B cell (primary cell): Measurements from ENCODE around the gene XRCC4. TPM values are rescaled to one million over a fixed set of nuclear protein-coding genes. Genes with fewer than 3 reads are reported as not detected.

ENCODE experiments used
- ATAC-seq: fragments of 200-7000 bp; cut with Tn5 transposase; one replicate; pipeline ENCODE4 v1.10.0; 2021; ENCODE audit warnings: low read depth, mild to moderate bottlenecking, moderate number of reproducible peaks, moderate library complexity
- CTCF ChIA-PET: fragments of 350-600 bp; sonication (Branson Sonifier 250); formaldehyde crosslinking; loops from one replicate; lab custom pipeline; 2021; ENCODE audit warnings: antibody characterized with exemption, inconsistent platforms; lab: Charles Lee
- POLR2A ChIA-PET: fragments of 350-600 bp; sonication (Branson Sonifier 250); formaldehyde crosslinking; loops from one replicate; lab custom pipeline; 2021; ENCODE audit warnings: antibody characterized with exemption; lab: Charles Lee
- DNase-seq: peaks from one replicate; pipeline ENCODE4 v3.0.0; 2013
- H2AFZ ChIP-seq: 2 replicates; pipeline ENCODE4 v1.6.1; 2012; ENCODE audit warnings: mild to moderate bottlenecking, low read depth, low read length; ENCODE audit not compliant: insufficient read depth, poor library complexity, severe bottlenecking
- H3K27ac ChIP-seq, 2 donors: 1 replicate in 1 of 2; 2 replicates in 1 of 2; pipeline ENCODE4 v1.5.1; 2012 to 2013; ENCODE audit warnings: low read length in 2 of 2, mild to moderate bottlenecking in 2 of 2, moderate library complexity in 1 of 2
- H3K27me3 ChIP-seq, 4 experiments: fragments of 200-600 bp in 1 of 4; sonication (generic) in 1 of 4; replicated peaks in 1 of 4; 1 replicate in 2 of 4; 2 replicates in 2 of 4; pipeline versions ENCODE4 v1.6.1 to v1.7.0; 2013 to 2016; ENCODE audit warnings: low read length in 3 of 4, mild to moderate bottlenecking in 2 of 4, mixed read lengths in 1 of 4, moderate library complexity in 1 of 4; ENCODE audit not compliant: insufficient read depth in 4 of 4, control insufficient read depth in 3 of 4; ENCODE audit errors: control extremely low read depth in 1 of 4
- H3K36me3 ChIP-seq, 2 experiments: replicated peaks in 1 of 2; 1 replicate in 1 of 2; 2 replicates in 1 of 2; pipeline versions ENCODE4 v1.6.1 to v1.7.1; 2013; ENCODE audit warnings: low read length in 1 of 2; ENCODE audit not compliant: insufficient read depth in 2 of 2, control insufficient read depth in 1 of 2; ENCODE audit errors: control extremely low read depth in 1 of 2, extremely low read depth in 1 of 2
- H3K4me1 ChIP-seq, 2 donors: fragments of 200-600 bp in 1 of 2; sonication (generic) in 1 of 2; 1 replicate in 1 of 2; 2 replicates in 1 of 2; pipeline versions ENCODE4 v1.5.1 to v1.6.1; 2013 to 2017; ENCODE audit warnings: low read length in 2 of 2; ENCODE audit not compliant: control insufficient read depth in 2 of 2, insufficient read depth in 2 of 2
- H3K4me2 ChIP-seq: replicated peaks from 2 replicates; pipeline ENCODE3; 2012; ENCODE audit warnings: mild to moderate bottlenecking, low read depth, low read length; ENCODE audit not compliant: poor library complexity, severe bottlenecking
- H3K4me3 ChIP-seq, 5 experiments: fragments of 200-600 bp in 1 of 5; sonication (generic) in 1 of 5; 1 replicate in 3 of 5; 2 replicates in 2 of 5; pipeline versions ENCODE4 v1.5.1 to v1.7.0; 2011 to 2016; ENCODE audit warnings: low read length in 4 of 5, mild to moderate bottlenecking in 4 of 5, low read depth in 2 of 5, control low read depth in 1 of 5, moderate library complexity in 1 of 5; ENCODE audit not compliant: insufficient read depth in 1 of 5; ENCODE audit errors: control extremely low read depth in 1 of 5, extremely low read depth in 1 of 5
- H3K79me2 ChIP-seq: fragments of 200-600 bp; sonication (generic); one replicate; pipeline ENCODE4 v1.6.0; 2016; ENCODE audit warnings: low read length; ENCODE audit not compliant: control insufficient read depth, insufficient read depth
- H3K9ac ChIP-seq: fragments of 200-600 bp; sonication (generic); 2 replicates; pipeline ENCODE4 v1.6.1; 2017; ENCODE audit warnings: mild to moderate bottlenecking, low read length, moderate library complexity
- H3K9me3 ChIP-seq, 3 donors: one replicate each; pipeline versions ENCODE4 v1.6.1 to v1.7.1; 2013; ENCODE audit warnings: low read length in 2 of 3; ENCODE audit not compliant: control insufficient read depth in 2 of 3, insufficient read depth in 1 of 3; ENCODE audit errors: control extremely low read depth in 1 of 3
- H4K20me1 ChIP-seq: 2 replicates; pipeline ENCODE4 v1.6.0; 2012; ENCODE audit warnings: mild to moderate bottlenecking, low read length; ENCODE audit not compliant: insufficient read depth, control insufficient read depth, poor library complexity, severe bottlenecking
- H3K27ac Mint-ChIP-seq: one replicate; pipeline ENCODE4 v1.8.0; 2021; ENCODE audit warnings: mixed read lengths
- H3K27me3 Mint-ChIP-seq: one replicate; pipeline ENCODE4 v1.8.0; 2021; ENCODE audit warnings: mixed read lengths
- H3K4me1 Mint-ChIP-seq: one replicate; pipeline ENCODE4 v1.8.0; 2021; ENCODE audit warnings: mixed read lengths
- H3K4me3 Mint-ChIP-seq: one replicate; pipeline ENCODE4 v1.8.0; 2021; ENCODE audit warnings: mixed read lengths
- H3K9me3 Mint-ChIP-seq: one replicate; pipeline ENCODE4 v1.8.0; 2022; ENCODE audit warnings: mixed read lengths; ENCODE audit not compliant: insufficient read depth
- EZH2 ChIP-seq: IDR thresholded peaks from 2 replicates; pipeline ENCODE4 v1.6.1; 2012; ENCODE audit warnings: borderline replicate concordance, low read depth, mild to moderate bottlenecking, moderate library complexity, low read length; ENCODE audit not compliant: insufficient read depth, poor library complexity, severe bottlenecking
- WGBS: methylation state at CpG from one replicate; pipeline ENCODE4 v1.1.5; 2013; ENCODE audit warnings: missing lambda C conversion rate; ENCODE audit not compliant: insufficient coverage; 5-methylcytosine and 5-hydroxymethylcytosine counted together
- intact Hi-C: fragments of 100-400 bp; cut with micrococcal nuclease; formaldehyde crosslinking; loops from one replicate; pipeline ENCODE4 v1.10.0; 2022
- polyA plus RNA-seq: library from polyadenylated mRNA; depleted of rRNA; stranded (reverse); fragments of >200 nt; gene quantifications from 2 replicates; pipeline ENCODE4 v1.2.3, GENCODE V29; 2012
- total RNA-seq, 2 donors: library from RNA; stranded (reverse); fragments of 120-200 nt in 1 of 2; gene quantifications; 1 replicate in 1 of 2; 2 replicates in 1 of 2; pipeline versions ENCODE4 v1.2.3 to v1.2.4, GENCODE V29; 2013 to 2022
- TF ChIP-seq, protein P1 (sequence below): fragments of 200-600 bp; IDR thresholded peaks from one replicate; pipeline ENCODE4 v1.8.0; 2022; ENCODE audit warnings: antibody characterized with exemption, mild to moderate bottlenecking

The XRCC4 gene
- total and polyA plus RNA-seq, 2 donors (not counting 1 experiment from before 2014, with no cell fraction given): 1.3 to 7.7 TPM

DNA sequence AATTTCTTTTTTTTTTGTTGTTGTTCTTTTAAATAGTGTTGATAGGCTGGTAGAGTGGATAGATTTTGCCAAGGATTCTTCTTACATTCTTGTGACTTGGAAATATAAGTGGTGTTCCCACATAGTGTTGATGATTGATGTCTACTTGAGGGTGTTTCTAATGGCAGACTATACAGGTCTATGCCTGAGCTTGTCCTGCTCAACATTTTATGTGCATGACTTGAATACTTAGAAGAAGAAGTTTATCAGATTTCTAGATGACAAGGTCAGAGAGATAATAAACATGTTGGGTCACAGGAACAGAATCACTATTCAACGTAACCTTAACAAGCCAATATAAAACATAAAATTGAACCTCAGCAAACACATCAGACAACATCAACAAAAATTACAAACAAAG lies 24.2 kb downstream of the XRCC4 start:
- no peaks in the 10 kb centered on the region for H3K9me3 Mint-ChIP-seq
- ChIA-PET CTCF (no interaction called here), POLR2A (no interaction called here)
- WGBS: no CpG with 5 or more reads among the region's 1 CpG
- H3K9ac ChIP-seq: no peak overlapping the region
- no peak overlapping the region for H3K27ac Mint-ChIP-seq
- H3K27me3 ChIP-seq: no peaks in the 10 kb centered on the region
- no peak overlapping the region for H3K4me3 ChIP-seq
- DNase-seq (no peak), ATAC-seq (no peak)
- peaks cover 6% of the 10 kb centered on the region for H3K79me2 ChIP-seq
- no peak overlapping the region for H3K4me2 ChIP-seq
- no peak overlapping the region for H3K27ac ChIP-seq
- H3K4me1 Mint-ChIP-seq: peaks cover 4% of the 10 kb centered on the region
- H3K27me3 Mint-ChIP-seq: no peaks in the 10 kb centered on the region
- no peaks in the 10 kb centered on the region for H3K9me3 ChIP-seq
- TF ChIP-seq, protein P1, sequence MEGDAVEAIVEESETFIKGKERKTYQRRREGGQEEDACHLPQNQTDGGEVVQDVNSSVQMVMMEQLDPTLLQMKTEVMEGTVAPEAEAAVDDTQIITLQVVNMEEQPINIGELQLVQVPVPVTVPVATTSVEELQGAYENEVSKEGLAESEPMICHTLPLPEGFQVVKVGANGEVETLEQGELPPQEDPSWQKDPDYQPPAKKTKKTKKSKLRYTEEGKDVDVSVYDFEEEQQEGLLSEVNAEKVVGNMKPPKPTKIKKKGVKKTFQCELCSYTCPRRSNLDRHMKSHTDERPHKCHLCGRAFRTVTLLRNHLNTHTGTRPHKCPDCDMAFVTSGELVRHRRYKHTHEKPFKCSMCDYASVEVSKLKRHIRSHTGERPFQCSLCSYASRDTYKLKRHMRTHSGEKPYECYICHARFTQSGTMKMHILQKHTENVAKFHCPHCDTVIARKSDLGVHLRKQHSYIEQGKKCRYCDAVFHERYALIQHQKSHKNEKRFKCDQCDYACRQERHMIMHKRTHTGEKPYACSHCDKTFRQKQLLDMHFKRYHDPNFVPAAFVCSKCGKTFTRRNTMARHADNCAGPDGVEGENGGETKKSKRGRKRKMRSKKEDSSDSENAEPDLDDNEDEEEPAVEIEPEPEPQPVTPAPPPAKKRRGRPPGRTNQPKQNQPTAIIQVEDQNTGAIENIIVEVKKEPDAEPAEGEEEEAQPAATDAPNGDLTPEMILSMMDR: no peak
- no peak for TF ChIP-seq EZH2
- no peak overlapping the region for H2AFZ ChIP-seq
- H3K4me1 ChIP-seq: no peaks in the 10 kb centered on the region
- intact Hi-C loops: no loop called here
- H3K36me3 ChIP-seq: no peaks in the 10 kb centered on the region
- H3K4me3 Mint-ChIP-seq: no peak overlapping the region
- H4K20me1 ChIP-seq: no peaks in the 10 kb centered on the region

DNA sequence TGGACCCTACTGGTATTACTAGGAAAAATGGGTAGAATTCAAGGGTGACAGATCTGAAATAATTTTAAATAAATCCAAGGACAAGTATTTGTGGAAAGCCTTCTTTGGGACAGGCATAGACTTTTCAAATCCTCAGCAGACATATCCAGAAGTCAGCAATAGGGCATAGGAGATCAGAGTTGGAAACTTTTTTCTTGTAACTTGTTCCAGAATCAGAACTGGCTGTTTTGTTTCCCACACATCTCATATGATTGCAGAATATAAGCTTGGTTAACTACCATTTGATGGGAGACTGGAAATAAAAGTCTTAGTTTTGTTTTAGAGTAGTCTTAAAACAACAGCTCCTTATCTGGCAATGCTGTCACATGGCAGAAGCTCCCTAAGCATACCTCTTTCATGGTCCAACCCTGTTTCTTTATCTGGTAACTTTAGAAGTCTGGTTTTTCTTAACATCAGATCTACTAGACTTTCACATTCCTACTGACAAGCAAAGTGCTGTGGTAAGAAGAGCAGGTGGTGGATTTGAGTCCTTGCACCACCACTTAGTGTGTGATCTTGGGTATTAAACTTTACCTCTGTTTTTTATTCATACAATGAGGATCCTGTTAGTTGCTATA lies 25.1 kb downstream of the XRCC4 start:
- Histone ChIP-seq H3K9ac (no peak overlapping the region), H2AFZ (no peak overlapping the region), H3K27me3 (no peaks in the 10 kb centered on the region), H3K36me3 (no peaks in the 10 kb centered on the region), H3K4me3 (no peak overlapping the region), H4K20me1 (no peaks in the 10 kb centered on the region), H3K9me3 (no peaks in the 10 kb centered on the region), H3K79me2 (peaks cover 3% of the 10 kb centered on the region), H3K27ac (no peak overlapping the region), H3K4me2 (no peak overlapping the region), H3K4me1 (no peaks in the 10 kb centered on the region)
- Mint-ChIP-seq H3K27ac (no peak overlapping the region), H3K4me1 (peaks cover 4% of the 10 kb centered on the region), H3K27me3 (no peaks in the 10 kb centered on the region), H3K9me3 (no peaks in the 10 kb centered on the region), H3K4me3 (no peak overlapping the region)
- DNase-seq (no peak), ATAC-seq (no peak)
- intact Hi-C loops: no loop called here
- CTCF ChIA-PET: no interaction called here
- POLR2A ChIA-PET: no interaction called here
- no peak for TF ChIP-seq EZH2
- TF ChIP-seq, protein P1: no peak
